H1 (cell line): ENCODE data around the gene PRKCSH. TPM values are rescaled to one million over a fixed set of nuclear protein-coding genes. Genes with fewer than 3 reads are reported as not detected.

ENCODE experiments used
- ATF3 ChIP-seq: IDR thresholded peaks from 2 replicates; pipeline ENCODE4 v1.6.1; 2011; ENCODE audit warnings: low read depth, mild to moderate bottlenecking, low read length; ENCODE audit not compliant: insufficient read depth
- BCL11A ChIP-seq, 2 experiments: IDR thresholded peaks; one replicate each; pipeline ENCODE4 v1.6.1; 2011; ENCODE audit warnings: low read depth in 2 of 2, low read length in 2 of 2, mild to moderate bottlenecking in 2 of 2
- YY1 ChIP-seq: IDR thresholded peaks from 2 replicates; pipeline ENCODE4 v1.6.1; 2011; ENCODE audit warnings: low read depth, mild to moderate bottlenecking, low read length
- polyA plus RNA-seq, 7 experiments: library from polyadenylated mRNA; depleted of rRNA in 3 of 7; stranded (reverse) in 5 of 7; unstranded in 2 of 7; fragments of >200 nt in 5 of 7; fragments of 200-250 nt in 2 of 7; gene quantifications; 1 replicate in 5 of 7; 2 replicates in 1 of 7; 4 replicates in 1 of 7; pipeline versions ENCODE4 v1.2.1 to v1.2.3, GENCODE V29; 2011 to 2013; ENCODE audit warnings: missing spikeins in 2 of 7, mixed read lengths in 2 of 7
- total RNA-seq: library from RNA; stranded (reverse); fragmentation: NEBNext Ultra II Directional; extraction: Animal tissue kit (Norgen Biotek cat#: 25700); gene quantifications from 2 replicates; pipeline ENCODE4 v1.2.1, GENCODE V29; 2021

The PRKCSH gene
- total and polyA plus RNA-seq, 2 of the 8 experiments (the other 6 are each of a cell fraction or from before 2014, with no cell fraction given), result 97.2 to 337 TPM

GRCh38 chr19:11479090-11479897 lies 43.9 kb downstream of the PRKCSH start (continued):
- no peak for TF ChIP-seq BCL11A (IDR thresholded peaks at IDR 0.05; ENCODE audit: low read depth in 2 of 2, low read length in 2 of 2)
- peak; percentile 55; the same call in 1 of the 2 replicates for TF ChIP-seq YY1
- no peak for TF ChIP-seq ATF3
- TF ChIP-seq, all 59 proteins: peak for 17
